Gastroesophageal sphincter (tissue), 3 donors: Measurements from ENCODE around the gene PTRH2.

Source experiments
- EP300 ChIP-seq: sonication (generic); formaldehyde crosslinking; IDR thresholded peaks from one replicate; pipeline ENCODE4 v1.6.1; 2017; ENCODE audit warnings: antibody characterized with exemption, mild to moderate bottlenecking
- POLR2A ChIP-seq, 2 donors: fragments of 450-650 bp; IDR thresholded peaks; one replicate each; pipeline ENCODE4 v1.6.1; 2017; ENCODE audit warnings: antibody characterized with exemption in 2 of 2, mild to moderate bottlenecking in 2 of 2, moderate library complexity in 1 of 2
- POLR2AphosphoS5 ChIP-seq: sonication (generic); formaldehyde crosslinking; IDR thresholded peaks from one replicate; pipeline ENCODE4 v1.6.1; 2017; ENCODE audit warnings: antibody characterized with exemption
- TF ChIP-seq, protein P1 (sequence below), 4 experiments: fragments of 200-600 bp in 2 of 4; fragments of 450-650 bp in 2 of 4; sonication (generic) in 1 of 4; IDR thresholded peaks; one replicate each; pipeline ENCODE4 v1.5.1; 2017 to 2019; ENCODE audit warnings: antibody characterized with exemption in 4 of 4, mild to moderate bottlenecking in 2 of 4, moderate library complexity in 2 of 4

DNA sequence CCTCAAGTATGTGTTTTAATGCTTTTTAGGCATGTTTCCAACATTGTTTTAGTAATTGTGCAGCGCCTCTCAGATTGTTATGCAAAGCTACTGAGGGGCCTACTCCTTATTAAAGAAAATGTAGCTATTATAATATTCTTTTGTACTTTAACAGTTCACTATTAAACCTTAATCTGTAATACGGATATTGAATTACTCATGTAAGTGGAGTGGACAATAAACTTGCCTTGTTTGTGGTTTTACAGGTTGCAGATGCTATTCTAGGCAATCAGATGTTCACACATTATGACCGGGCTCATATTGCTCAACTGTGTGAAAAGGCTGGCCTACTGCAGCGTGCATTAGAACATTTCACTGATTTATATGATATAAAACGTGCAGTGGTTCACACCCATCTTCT is 41.0 kb downstream of the PTRH2 start:
- TF ChIP-seq, protein P1, sequence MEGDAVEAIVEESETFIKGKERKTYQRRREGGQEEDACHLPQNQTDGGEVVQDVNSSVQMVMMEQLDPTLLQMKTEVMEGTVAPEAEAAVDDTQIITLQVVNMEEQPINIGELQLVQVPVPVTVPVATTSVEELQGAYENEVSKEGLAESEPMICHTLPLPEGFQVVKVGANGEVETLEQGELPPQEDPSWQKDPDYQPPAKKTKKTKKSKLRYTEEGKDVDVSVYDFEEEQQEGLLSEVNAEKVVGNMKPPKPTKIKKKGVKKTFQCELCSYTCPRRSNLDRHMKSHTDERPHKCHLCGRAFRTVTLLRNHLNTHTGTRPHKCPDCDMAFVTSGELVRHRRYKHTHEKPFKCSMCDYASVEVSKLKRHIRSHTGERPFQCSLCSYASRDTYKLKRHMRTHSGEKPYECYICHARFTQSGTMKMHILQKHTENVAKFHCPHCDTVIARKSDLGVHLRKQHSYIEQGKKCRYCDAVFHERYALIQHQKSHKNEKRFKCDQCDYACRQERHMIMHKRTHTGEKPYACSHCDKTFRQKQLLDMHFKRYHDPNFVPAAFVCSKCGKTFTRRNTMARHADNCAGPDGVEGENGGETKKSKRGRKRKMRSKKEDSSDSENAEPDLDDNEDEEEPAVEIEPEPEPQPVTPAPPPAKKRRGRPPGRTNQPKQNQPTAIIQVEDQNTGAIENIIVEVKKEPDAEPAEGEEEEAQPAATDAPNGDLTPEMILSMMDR (IDR thresholded peaks at IDR 0.05) = no peak
- no peak for TF ChIP-seq POLR2A (IDR thresholded peaks at IDR 0.05)
- no peak for TF ChIP-seq POLR2AphosphoS5
- no peak for TF ChIP-seq EP300
